HG03108 (cell line): Measurements from ENCODE around the gene CACNG5.

Experiments
- ATAC-seq: cut with Tn5 transposase; IDR thresholded peaks from one replicate; pipeline ENCODE4 v1.9.1; 2021; ENCODE audit warnings: moderate library complexity; ENCODE audit not compliant: unreplicated experiment

The CACNG5 gene

GRCh38 chr17:66822009-66822408 is 12.9 kb upstream of the CACNG5 start:
- no peak for ATAC-seq

GRCh38 chr17:66826856-66827255 is 8.1 kb upstream of the CACNG5 start:
- ATAC-seq: no peak

- ATAC-seq: no peak
These were observed 5.5 kb upstream of the CACNG5 start for GRCh38 chr17:66829386-66829864.

DNA sequence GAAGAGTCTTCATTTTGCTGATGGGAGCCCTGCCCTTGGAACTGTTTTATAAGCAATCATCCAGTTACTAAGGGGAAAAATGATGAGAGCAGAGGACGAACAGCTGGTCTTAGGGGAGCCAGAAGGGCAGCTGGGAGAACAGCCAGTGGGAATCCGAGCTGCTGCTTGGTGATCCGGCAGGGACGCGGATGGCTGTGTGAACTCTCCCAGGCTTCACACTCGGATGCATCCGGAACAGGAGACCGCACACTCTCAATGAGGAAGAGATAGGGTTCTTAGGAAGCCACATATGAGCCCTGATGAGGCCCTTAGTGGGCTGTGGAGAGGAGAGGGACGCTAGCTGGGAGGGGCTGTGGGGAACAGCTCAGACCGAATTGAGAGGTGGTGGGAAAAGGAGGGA is 5.0 kb upstream of the CACNG5 start:
- ATAC-seq: no peak

DNA sequence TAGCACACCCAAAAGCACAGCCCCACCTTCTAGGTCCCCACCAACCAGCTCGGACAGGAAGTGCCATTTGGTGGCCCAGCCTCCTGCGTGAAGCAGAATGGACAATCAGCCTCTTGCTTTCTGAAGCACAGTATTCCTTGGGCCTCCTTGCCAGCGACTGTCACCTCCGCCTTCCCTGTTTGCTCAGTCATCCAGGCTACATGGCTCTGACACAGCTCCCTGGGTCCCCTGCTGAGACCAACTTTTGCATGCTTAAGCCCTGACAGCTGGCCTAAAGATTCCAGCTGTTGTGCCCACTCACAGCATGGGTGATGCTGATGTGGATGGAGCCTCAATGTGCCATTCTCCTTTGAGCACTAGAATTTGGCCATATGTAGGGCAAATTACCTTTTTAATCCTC is 4.5 kb upstream of the CACNG5 start:
- ATAC-seq: no peak

GRCh38 chr17:66831383-66832210 is 3.3 kb upstream of the CACNG5 start:
- no peak for ATAC-seq

DNA sequence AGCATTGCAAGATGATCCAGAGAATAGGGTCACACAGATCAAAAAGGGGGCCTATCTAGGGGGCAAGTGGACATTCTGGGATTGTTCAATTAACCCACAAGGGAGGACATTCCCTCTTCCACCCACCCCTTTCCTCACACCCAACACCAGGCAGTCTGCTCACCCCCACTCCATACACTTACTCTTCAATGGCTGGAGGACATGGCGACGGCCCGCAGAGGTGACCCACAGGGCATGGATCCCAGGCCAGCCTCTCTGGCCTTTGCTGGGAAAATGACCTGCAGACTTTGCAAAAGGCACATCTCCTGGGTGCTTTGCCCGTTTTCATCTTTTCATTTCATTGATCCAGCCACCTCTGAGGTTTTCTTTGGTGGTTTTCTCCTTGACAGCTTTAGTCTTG is 1.7 kb upstream of the CACNG5 start:
- no peak for ATAC-seq

GRCh38 chr17:66834426-66834918 is 445 bp upstream of the CACNG5 start:
- ATAC-seq: no peak

DNA sequence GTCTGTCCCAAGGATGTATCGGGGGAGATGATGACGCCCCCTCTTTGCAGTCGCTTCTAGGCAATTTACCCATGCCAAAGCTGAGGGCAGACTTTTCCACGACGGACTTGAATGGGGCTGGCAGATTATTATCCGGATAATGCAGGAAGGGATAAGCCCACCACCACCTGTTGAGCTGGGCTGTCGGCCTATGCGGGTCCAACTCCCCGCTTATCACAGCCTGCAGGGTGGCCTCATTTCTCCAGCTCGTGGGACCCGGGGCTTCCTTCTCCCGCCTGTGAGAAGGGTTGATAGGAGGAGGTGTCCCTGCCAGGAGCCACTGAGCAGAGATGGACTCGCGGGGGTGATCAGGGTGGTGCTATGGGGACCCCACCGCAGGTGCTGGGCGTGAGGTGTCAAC is 559 bp downstream of the CACNG5 start:
- ATAC-seq: no peak

- ATAC-seq: no peak
These were observed 1.4 kb downstream of the CACNG5 start for GRCh38 chr17:66836063-66837005.

GRCh38 chr17:66837226-66837625 is 2.3 kb downstream of the CACNG5 start:
- ATAC-seq: no peak

DNA sequence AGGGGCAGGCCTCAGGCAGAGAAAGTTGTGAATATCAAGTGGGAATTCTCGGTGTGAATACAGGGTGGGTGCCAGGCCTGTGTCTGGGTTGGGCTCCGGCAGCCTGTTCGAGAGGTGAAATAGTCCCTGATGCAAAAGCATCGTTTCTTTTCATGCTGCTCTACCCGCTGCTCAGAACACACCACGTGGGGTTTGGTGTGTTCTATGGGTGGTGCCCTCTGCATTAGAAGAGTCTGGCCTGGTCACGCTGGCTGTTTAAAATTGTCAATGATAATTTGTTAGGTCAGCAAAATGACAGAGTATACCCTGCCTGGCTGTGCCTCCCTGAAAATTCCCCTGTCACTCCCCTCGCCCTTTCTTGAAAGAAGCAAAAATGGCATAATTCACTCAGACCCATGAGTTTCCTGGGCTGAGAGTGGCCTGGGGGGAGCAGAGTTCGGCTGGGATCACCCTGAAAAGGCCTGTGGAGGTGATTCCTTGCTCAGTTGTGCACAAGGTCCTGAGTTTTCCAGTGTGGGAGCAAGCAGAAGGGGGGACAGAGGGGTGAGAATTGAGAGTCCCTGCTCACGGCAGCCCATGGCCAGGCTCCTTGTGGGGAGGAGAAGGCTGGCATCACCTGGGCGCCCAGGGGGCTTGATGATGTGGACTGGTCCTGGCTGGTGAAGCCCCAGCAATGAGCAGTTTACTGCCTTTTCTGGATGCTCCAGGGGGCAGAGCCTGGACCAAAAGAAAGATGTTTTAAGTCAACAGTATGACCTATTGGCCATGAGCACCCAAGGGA is 3.2 kb downstream of the CACNG5 start:
- ATAC-seq: no peak

DNA sequence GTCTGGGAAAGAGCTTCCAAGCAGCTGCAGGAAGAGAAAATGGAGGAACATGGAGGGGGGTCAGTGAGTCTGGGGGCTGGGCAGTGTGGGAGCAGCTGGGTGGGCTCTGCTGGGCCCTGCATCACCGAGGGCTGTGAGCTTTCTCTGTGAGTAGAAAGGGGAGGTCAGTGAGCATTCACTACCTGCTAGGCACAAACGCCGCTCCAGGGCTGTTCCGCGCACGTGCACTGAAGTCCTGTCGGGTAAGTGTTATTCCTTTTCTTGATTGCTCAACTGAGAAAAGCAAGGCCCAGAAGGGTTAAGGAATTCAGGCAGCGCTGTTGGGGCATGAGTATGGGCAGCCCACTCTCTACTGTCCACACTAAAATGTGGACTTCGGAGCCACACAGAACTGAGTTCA is 4.7 kb downstream of the CACNG5 start:
- ATAC-seq: no peak

GRCh38 chr17:66840061-66840460 is 5.1 kb downstream of the CACNG5 start:
- no peak for ATAC-seq

GRCh38 chr17:66841328-66841727 is 6.4 kb downstream of the CACNG5 start:
- ATAC-seq: no peak

GRCh38 chr17:66841744-66842143 is 6.8 kb downstream of the CACNG5 start:
- no peak for ATAC-seq

DNA sequence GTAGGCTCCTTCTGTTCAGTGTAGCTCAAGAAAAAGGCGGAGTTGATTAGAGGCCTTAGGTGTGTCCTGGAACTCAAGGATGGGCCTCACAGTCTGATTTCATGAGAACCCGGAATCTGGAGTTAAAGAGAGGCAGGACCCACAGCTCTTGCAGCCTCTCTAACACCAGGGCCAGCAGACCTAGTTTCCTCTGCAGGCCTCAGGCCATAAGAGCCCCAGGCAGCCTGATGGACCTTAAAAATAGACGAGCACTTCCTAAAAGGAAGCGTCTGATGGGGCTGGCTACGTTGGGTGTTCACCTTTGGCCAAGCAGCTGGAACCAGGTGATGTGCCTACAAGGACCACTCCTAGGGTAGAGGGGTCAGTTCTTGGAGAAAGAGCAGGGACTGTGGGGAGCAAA is 7.6 kb downstream of the CACNG5 start:
- ATAC-seq: no peak

- ATAC-seq: no peak
These were observed 8.0 kb downstream of the CACNG5 start for GRCh38 chr17:66842959-66843358.

DNA sequence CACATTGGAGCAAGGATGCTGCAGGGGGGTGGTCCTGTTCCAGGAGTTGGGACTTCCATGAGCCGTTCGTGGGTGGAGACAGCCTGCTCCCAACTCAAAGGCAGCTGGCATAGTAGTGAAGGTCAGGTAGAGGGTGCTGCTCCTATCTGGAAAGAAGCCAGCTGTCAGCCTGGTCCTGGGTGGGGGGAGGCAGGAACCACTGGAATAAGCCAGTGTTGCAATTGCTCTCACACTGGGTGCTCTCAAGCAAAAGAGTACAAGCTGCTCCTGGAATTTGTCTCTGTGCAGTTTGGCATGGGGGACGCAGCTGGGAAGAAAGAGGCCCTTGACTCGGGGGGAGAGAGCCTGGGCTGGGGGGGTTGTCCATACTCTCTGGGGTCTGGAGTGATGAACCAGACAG is 8.7 kb downstream of the CACNG5 start:
- no peak for ATAC-seq

DNA sequence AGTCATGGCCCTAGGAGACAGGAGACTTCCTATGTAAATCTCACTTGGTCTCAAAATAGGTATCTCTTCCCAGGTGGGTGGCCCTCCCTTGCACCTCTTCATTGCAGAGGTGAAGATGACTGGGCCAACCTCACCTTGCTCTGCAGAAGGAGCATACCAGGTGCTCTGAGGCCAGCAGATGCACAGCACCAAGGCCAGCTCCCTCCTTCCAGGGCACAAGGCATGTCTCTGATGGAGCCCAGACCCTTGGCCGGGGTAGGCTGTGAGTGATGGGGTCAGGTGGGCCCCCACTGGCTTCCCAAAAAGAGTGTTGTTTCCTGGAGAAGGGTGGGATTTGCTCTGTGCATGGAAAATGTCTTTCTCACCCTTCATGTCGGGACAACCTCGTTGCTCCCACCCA is 12.8 kb downstream of the CACNG5 start:
- ATAC-seq: no peak

GRCh38 chr17:66848496-66848895 is 13.6 kb downstream of the CACNG5 start:
- ATAC-seq: no peak
